Calu3 (cell line): ENCODE data around the gene DLG2. TPM values are rescaled to one million over a fixed set of nuclear protein-coding genes. Genes with fewer than 3 reads are reported as not detected.

Source experiments
- BruUV-seq: library from RNA; stranded (reverse); fragments of 400-500 nt; replicated peaks from 2 replicates; lab custom pipeline; 2021; lab: Mats Ljungman, UMichigan
- CTCF ChIA-PET: fragments of 300-600 bp; sonication (Branson Sonifier 250); formaldehyde crosslinking; loops from one replicate; lab custom pipeline; 2022; ENCODE audit warnings: antibody characterized with exemption; lab: Charles Lee
- DNase-seq: peaks from one replicate; pipeline ENCODE4 v3.0.0; 2022
- H3K27ac Mint-ChIP-seq: one replicate; pipeline ENCODE4 v1.8.0; 2022; ENCODE audit warnings: mixed read lengths; ENCODE audit not compliant: unreplicated experiment
- H3K27me3 Mint-ChIP-seq: one replicate; pipeline ENCODE4 v1.8.0; 2022; ENCODE audit warnings: mixed read lengths; ENCODE audit not compliant: unreplicated experiment
- H3K36me3 Mint-ChIP-seq: one replicate; pipeline ENCODE4 v1.8.0; 2022; ENCODE audit warnings: mild to moderate bottlenecking, moderate library complexity, mixed read lengths; ENCODE audit not compliant: insufficient read depth, unreplicated experiment
- H3K4me1 Mint-ChIP-seq: one replicate; pipeline ENCODE4 v1.8.0; 2022; ENCODE audit warnings: mild to moderate bottlenecking, low read depth, mixed read lengths; ENCODE audit not compliant: unreplicated experiment
- H3K4me3 Mint-ChIP-seq: one replicate; pipeline ENCODE4 v1.8.0; 2022; ENCODE audit warnings: mild to moderate bottlenecking, low read depth, moderate library complexity, mixed read lengths; ENCODE audit not compliant: unreplicated experiment
- H3K9me3 Mint-ChIP-seq: one replicate; pipeline ENCODE4 v1.8.0; 2022; ENCODE audit warnings: low read depth, mixed read lengths; ENCODE audit not compliant: unreplicated experiment
- CTCF ChIP-seq: fragments of 200-600 bp; IDR thresholded peaks from one replicate; pipeline ENCODE4 v1.8.0; 2022; ENCODE audit warnings: antibody characterized with exemption; ENCODE audit not compliant: unreplicated experiment
- intact Hi-C: fragments of 100-400 bp; cut with micrococcal nuclease; formaldehyde crosslinking; loops from one replicate; pipeline ENCODE4 v1.10.0; 2022; ENCODE audit not compliant: unreplicated experiment
- total RNA-seq: library from RNA; stranded (reverse); gene quantifications from 2 replicates; pipeline ENCODE4 v1.2.3, GENCODE V29; 2022

Gene DLG2
- total RNA-seq, 1 experiment from 2014 or later: 0.71 TPM

GRCh38 chr11:83721263-83721662, 1905.9 kb downstream of the DLG2 start:
- CTCF ChIA-PET: no interaction called here
- Mint-ChIP-seq H3K4me1 (peaks cover 9% of the 10 kb centered on the region), H3K4me3 (no peak overlapping the region), H3K36me3 (peaks cover 7% of the 10 kb centered on the region), H3K27ac (no peak overlapping the region), H3K9me3 (no peaks in the 10 kb centered on the region), H3K27me3 (peaks cover 9% of the 10 kb centered on the region)
- intact Hi-C loops: no loop called here
- no TSS peak for BruUV-seq
- no peak for DNase-seq
- no peak for TF ChIP-seq CTCF

DNA sequence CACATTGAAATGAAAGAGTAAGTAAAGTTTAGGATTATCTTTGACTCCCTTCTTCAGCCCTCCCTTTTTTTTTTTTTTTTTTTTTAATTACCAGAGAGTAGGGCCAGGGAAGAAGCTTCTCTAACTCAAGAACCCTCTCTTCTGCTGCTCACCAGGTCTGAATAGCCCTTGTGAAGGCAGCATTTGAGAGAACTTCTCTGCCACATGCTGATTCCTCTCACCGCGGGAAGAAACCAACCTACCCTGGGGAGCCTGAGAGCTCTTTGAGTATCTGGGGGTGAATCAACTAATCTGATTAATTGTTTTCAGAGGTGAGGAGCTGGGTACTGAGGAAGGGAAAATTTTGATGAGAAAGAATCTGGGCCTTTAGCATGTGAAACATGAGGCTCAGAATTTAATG, 1906.5 kb downstream of the DLG2 start:
- H3K27ac Mint-ChIP-seq: no peak overlapping the region
- no peaks in the 10 kb centered on the region for H3K9me3 Mint-ChIP-seq
- no TSS peak for BruUV-seq
- no peak for DNase-seq
- H3K4me1 Mint-ChIP-seq: peaks cover 9% of the 10 kb centered on the region
- H3K36me3 Mint-ChIP-seq: peaks cover 7% of the 10 kb centered on the region
- no peak for TF ChIP-seq CTCF
- CTCF ChIA-PET: interaction anchor here (0.7 kb wide), 1 partner anchor 52 kb away, joined by 5 read pairs; no protein-coding TSS in a partner anchor
- intact Hi-C loops: no loop called here
- H3K27me3 Mint-ChIP-seq: peaks cover 9% of the 10 kb centered on the region
- no peak overlapping the region for H3K4me3 Mint-ChIP-seq

- H3K36me3 Mint-ChIP-seq: no peaks in the 10 kb centered on the region
- no TSS peak for BruUV-seq
- H3K4me1 Mint-ChIP-seq: no peaks in the 10 kb centered on the region
- CTCF ChIA-PET: no interaction called here
- no peak for TF ChIP-seq CTCF
- DNase-seq: no peak
- no peaks in the 10 kb centered on the region for H3K9me3 Mint-ChIP-seq
- intact Hi-C loops: no loop called here
- no peak overlapping the region for H3K27ac Mint-ChIP-seq
- H3K4me3 Mint-ChIP-seq: no peak overlapping the region
- H3K27me3 Mint-ChIP-seq: no peaks in the 10 kb centered on the region
Measured at GRCh38 chr11:83717537-83717936, 1909.6 kb downstream of the DLG2 start.

- Mint-ChIP-seq H3K9me3 (no peaks in the 10 kb centered on the region), H3K27me3 (no peaks in the 10 kb centered on the region), H3K4me3 (no peak overlapping the region), H3K27ac (no peak overlapping the region), H3K36me3 (no peaks in the 10 kb centered on the region), H3K4me1 (no peaks in the 10 kb centered on the region)
- BruUV-seq: no TSS peak
- TF ChIP-seq CTCF: no peak
- CTCF ChIA-PET: no interaction called here
- intact Hi-C loops: no loop called here
- no peak for DNase-seq
Measured at GRCh38 chr11:83715927-83716535, 1911.1 kb downstream of the DLG2 start.
